H9 (cell line): ENCODE results near the gene TST. TPM values are rescaled to one million over a fixed set of nuclear protein-coding genes. Genes with fewer than 3 reads are reported as not detected.

Experiments
- DNase-seq: peaks from one replicate; pipeline ENCODE4 v3.0.0-alpha.2; 2017
- H2AFZ ChIP-seq: one replicate; pipeline ENCODE4 v1.6.1; 2013; ENCODE audit warnings: mild to moderate bottlenecking, low read length, control low read depth, moderate library complexity
- H2AK5ac ChIP-seq: 2 replicates; pipeline ENCODE4 v1.6.1; 2013; ENCODE audit warnings: low read length, control low read depth, mixed read lengths; ENCODE audit not compliant: insufficient read length
- H2BK120ac ChIP-seq: one replicate; pipeline ENCODE4 v1.6.1; 2013; ENCODE audit warnings: low read depth, mild to moderate bottlenecking, low read length, control low read depth, inconsistent platforms; ENCODE audit not compliant: poor library complexity, severe bottlenecking
- H2BK12ac ChIP-seq: 2 replicates; pipeline ENCODE4 v1.6.1; 2013; ENCODE audit warnings: low read length, control low read depth, mixed read lengths, low read depth; ENCODE audit not compliant: insufficient read length
- H2BK15ac ChIP-seq: 2 replicates; pipeline ENCODE4 v1.6.1; 2013; ENCODE audit warnings: low read depth, low read length, control low read depth
- H2BK20ac ChIP-seq: one replicate; pipeline ENCODE4 v1.6.1; 2013; ENCODE audit warnings: low read depth, mild to moderate bottlenecking, low read length, control low read depth, inconsistent platforms; ENCODE audit not compliant: poor library complexity, severe bottlenecking
- H2BK5ac ChIP-seq: 2 replicates; pipeline ENCODE4 v1.6.1; 2013; ENCODE audit warnings: low read length, control low read depth, mixed read lengths; ENCODE audit not compliant: insufficient read length
- H3K14ac ChIP-seq: 2 replicates; pipeline ENCODE4 v1.6.1; 2013; ENCODE audit warnings: low read length, control low read depth; ENCODE audit not compliant: insufficient read depth
- H3K18ac ChIP-seq: 2 replicates; pipeline ENCODE4 v1.6.1; 2013; ENCODE audit warnings: low read depth, mild to moderate bottlenecking, mixed read lengths, low read length, control low read depth; ENCODE audit not compliant: insufficient read length
- H3K23ac ChIP-seq: 2 replicates; pipeline ENCODE4 v1.6.1; 2013; ENCODE audit warnings: low read length, control low read depth, mixed read lengths, low read depth; ENCODE audit not compliant: insufficient read length
- H3K23me2 ChIP-seq: 2 replicates; pipeline ENCODE4 v1.6.1; 2013; ENCODE audit warnings: low read depth, mild to moderate bottlenecking, mixed read lengths, low read length, control low read depth; ENCODE audit not compliant: insufficient read length, poor library complexity, severe bottlenecking
- H3K27ac ChIP-seq: 2 replicates; pipeline ENCODE4 v1.5.1; 2013; ENCODE audit warnings: low read length, control low read depth, mixed read lengths, low read depth; ENCODE audit not compliant: insufficient read length
- H3K27me3 ChIP-seq: 2 replicates; pipeline ENCODE4 v1.6.1; 2013; ENCODE audit warnings: low read length, control low read depth, inconsistent platforms; ENCODE audit not compliant: insufficient read depth
- H3K4ac ChIP-seq: 2 replicates; pipeline ENCODE4 v1.6.1; 2013; ENCODE audit warnings: low read depth, mild to moderate bottlenecking, control low read depth, inconsistent platforms, low read length, moderate library complexity
- H3K4me1 ChIP-seq: 2 replicates; pipeline ENCODE4 v1.6.1; 2013; ENCODE audit warnings: low read length, control low read depth, inconsistent platforms; ENCODE audit not compliant: insufficient read depth
- H3K4me2 ChIP-seq: 2 replicates; pipeline ENCODE4 v1.6.1; 2013; ENCODE audit warnings: low read length, control low read depth, mixed read lengths; ENCODE audit not compliant: insufficient read length, insufficient read depth
- H3K56ac ChIP-seq: 2 replicates; pipeline ENCODE4 v1.6.1; 2013; ENCODE audit warnings: low read depth, mild to moderate bottlenecking, mixed read lengths, low read length, control low read depth; ENCODE audit not compliant: insufficient read length
- H3K79me1 ChIP-seq: 2 replicates; pipeline ENCODE4 v1.6.1; 2013; ENCODE audit warnings: low read depth, mild to moderate bottlenecking, moderate library complexity, low read length, control low read depth, inconsistent platforms; ENCODE audit not compliant: insufficient read depth, poor library complexity, severe bottlenecking
- H3K79me2 ChIP-seq: 2 replicates; pipeline ENCODE4 v1.6.1; 2013; ENCODE audit warnings: low read length, control low read depth, inconsistent platforms; ENCODE audit not compliant: insufficient read depth
- H3K9ac ChIP-seq: 2 replicates; pipeline ENCODE4 v1.6.1; 2013; ENCODE audit warnings: low read length, control low read depth, mixed read lengths; ENCODE audit not compliant: insufficient read length; ENCODE audit errors: extremely low read depth
- H3K9me3 ChIP-seq: one replicate; pipeline ENCODE4 v1.6.1; 2013; ENCODE audit warnings: low read depth, low read length, inconsistent platforms; ENCODE audit not compliant: control insufficient read depth
- H3T11ph ChIP-seq: one replicate; pipeline ENCODE4 v1.6.1; 2013; ENCODE audit warnings: mild to moderate bottlenecking, low read length, control low read depth, inconsistent platforms
- H4K20me1 ChIP-seq: one replicate; pipeline ENCODE4 v1.6.1; 2013; ENCODE audit not compliant: control insufficient read depth, insufficient read length, insufficient read depth
- H4K5ac ChIP-seq: 2 replicates; pipeline ENCODE4 v1.6.1; 2013; ENCODE audit warnings: low read depth, mild to moderate bottlenecking, mixed read lengths, low read length, control low read depth; ENCODE audit not compliant: insufficient read length
- H4K8ac ChIP-seq: replicated peaks from 2 replicates; pipeline ENCODE4 v1.6.1; 2013; ENCODE audit warnings: low read length, control low read depth, mixed read lengths, low read depth; ENCODE audit not compliant: insufficient read length
- H4K91ac ChIP-seq: 2 replicates; pipeline ENCODE4 v1.6.1; 2013; ENCODE audit warnings: low read depth, mild to moderate bottlenecking, moderate library complexity, mixed read lengths, low read length, control low read depth; ENCODE audit not compliant: insufficient read length
- H3K27ac Mint-ChIP-seq, 3 experiments: 2 replicates in 2 of 3; 3 replicates in 1 of 3; pipeline ENCODE4 v1.8.0; 2020 to 2021; ENCODE audit warnings: mixed read lengths in 3 of 3, mild to moderate bottlenecking in 1 of 3, moderate library complexity in 1 of 3
- H3K27me3 Mint-ChIP-seq: 2 replicates; pipeline ENCODE4 v1.8.0; 2021; ENCODE audit warnings: low read depth, mild to moderate bottlenecking, moderate library complexity, mixed read lengths
- H3K36me3 Mint-ChIP-seq, 3 experiments: 2 replicates in 2 of 3; 3 replicates in 1 of 3; pipeline ENCODE4 v1.8.0; 2020 to 2021; ENCODE audit warnings: low read depth in 3 of 3, mixed read lengths in 3 of 3; ENCODE audit not compliant: insufficient read depth in 1 of 3
- H3K4me1 Mint-ChIP-seq, 2 experiments: 2 replicates each; pipeline ENCODE4 v1.8.0; 2020; ENCODE audit warnings: mixed read lengths in 2 of 2
- H3K4me3 Mint-ChIP-seq, 2 experiments: 2 replicates in 1 of 2; 3 replicates in 1 of 2; pipeline ENCODE4 v1.8.0; 2020 to 2021; ENCODE audit warnings: mild to moderate bottlenecking in 2 of 2, mixed read lengths in 2 of 2, moderate library complexity in 1 of 2
- H3K9me3 Mint-ChIP-seq, 2 experiments: 2 replicates in 1 of 2; 3 replicates in 1 of 2; pipeline ENCODE4 v1.8.0; 2020; ENCODE audit warnings: mild to moderate bottlenecking in 2 of 2, mixed read lengths in 2 of 2, moderate library complexity in 1 of 2
- WGBS: extraction: QIAGEN DNeasy Blood & Tissue Kit; methylation state at CpG from one replicate; pipeline ENCODE4 v1.1.7; 2013; ENCODE audit warnings: missing lambda C conversion rate, low lambda C conversion rate, mixed read lengths; ENCODE audit not compliant: insufficient read length; ENCODE audit errors: extremely low coverage; 5-methylcytosine and 5-hydroxymethylcytosine counted together
- total RNA-seq: library from RNA; stranded (reverse); gene quantifications from 2 replicates; pipeline ENCODE4 v1.2.1, GENCODE V29; 2021
- TF ChIP-seq, protein P1 (sequence below): fragments of 200-600 bp; sonication (generic); conservative IDR thresholded peaks from 3 replicates; pipeline ENCODE4 v1.8.0; 2021; ENCODE audit warnings: antibody characterized with exemption, mild to moderate bottlenecking

TST gene
- total RNA-seq, 1 experiment from 2014 or later, result 31.9 TPM

DNA sequence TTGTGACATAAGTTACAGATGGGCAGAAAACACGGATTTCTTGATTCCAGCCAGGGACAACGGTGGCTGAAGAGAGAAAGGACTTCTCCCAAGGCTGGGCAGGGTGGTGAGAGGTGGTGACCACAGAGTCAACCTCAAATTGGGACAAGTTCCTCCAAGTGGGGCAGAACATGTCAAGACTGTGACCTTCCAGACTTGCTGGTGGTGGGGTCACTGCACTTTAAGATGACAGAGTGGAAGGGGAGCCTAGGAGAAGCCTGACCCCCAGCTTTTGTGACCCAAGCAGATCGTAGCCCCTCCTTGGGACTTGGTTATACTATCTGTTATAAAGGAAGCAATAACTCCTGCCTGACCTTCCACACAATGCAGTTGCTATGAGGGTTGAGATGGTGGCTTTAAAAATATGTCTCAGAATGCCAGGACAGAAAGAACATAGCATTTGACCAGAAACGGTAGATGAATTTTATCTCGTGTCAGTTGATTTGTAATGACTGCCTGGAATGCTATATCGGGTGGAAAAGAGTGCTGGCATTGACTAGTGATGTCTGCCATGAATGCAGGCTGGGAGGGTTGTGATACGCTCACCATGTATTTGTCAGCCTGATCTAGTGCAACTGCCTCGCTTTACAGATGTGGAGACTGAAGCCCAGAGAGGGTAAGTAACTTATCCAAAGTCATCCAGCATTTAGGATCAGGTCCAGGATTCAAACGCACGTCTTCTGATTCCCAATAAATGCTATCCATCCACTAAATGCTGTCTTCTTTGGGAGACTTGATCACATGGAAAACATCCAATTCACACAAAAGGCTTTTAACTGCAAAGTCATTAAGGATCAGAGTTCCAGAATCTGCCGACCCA is 18.3 kb downstream of the TST start:
- Histone ChIP-seq H4K8ac (no peak overlapping the region), H3K4me2 (no peak overlapping the region), H2AFZ (no peak overlapping the region), H3K18ac (no peak overlapping the region), H2BK12ac (no peak overlapping the region), H3T11ph (no peak overlapping the region), H3K9ac (no peak overlapping the region), H2BK20ac (no peak overlapping the region), H2BK5ac (no peak overlapping the region), H4K5ac (no peak overlapping the region), H2AK5ac (no peak overlapping the region), H3K4ac (no peak overlapping the region), H4K20me1 (no peaks in the 10 kb centered on the region), H3K27me3 (no peaks in the 10 kb centered on the region), H3K27ac (no peak overlapping the region), H3K14ac (no peak overlapping the region), H3K9me3 (no peaks in the 10 kb centered on the region), H3K79me2 (no peaks in the 10 kb centered on the region), H3K56ac (no peak overlapping the region), H3K23me2 (no peaks in the 10 kb centered on the region), H3K23ac (no peak overlapping the region), H2BK120ac (no peak overlapping the region), H3K4me1 (no peaks in the 10 kb centered on the region; the same call in none of the 2 replicates), H4K91ac (no peak overlapping the region), H3K79me1 (no peaks in the 10 kb centered on the region), H2BK15ac (no peak overlapping the region)
- WGBS, result no CpG with 5 or more reads among the region's 11 CpGs
- no peak for DNase-seq
- Mint-ChIP-seq H3K4me3 (no peak overlapping the region), H3K27ac (no peak overlapping the region), H3K9me3 (peaks cover 2% of the 10 kb centered on the region in 2 experiments; a peak in 2 of 5 replicates), H3K27me3 (peaks cover 54% of the 10 kb centered on the region), H3K4me1 (peaks cover 17 to 31% of the 10 kb centered on the region in 2 experiments), H3K36me3 (no peaks in the 10 kb centered on the region; a peak in 1 of 7 replicates)
- TF ChIP-seq, protein P1, sequence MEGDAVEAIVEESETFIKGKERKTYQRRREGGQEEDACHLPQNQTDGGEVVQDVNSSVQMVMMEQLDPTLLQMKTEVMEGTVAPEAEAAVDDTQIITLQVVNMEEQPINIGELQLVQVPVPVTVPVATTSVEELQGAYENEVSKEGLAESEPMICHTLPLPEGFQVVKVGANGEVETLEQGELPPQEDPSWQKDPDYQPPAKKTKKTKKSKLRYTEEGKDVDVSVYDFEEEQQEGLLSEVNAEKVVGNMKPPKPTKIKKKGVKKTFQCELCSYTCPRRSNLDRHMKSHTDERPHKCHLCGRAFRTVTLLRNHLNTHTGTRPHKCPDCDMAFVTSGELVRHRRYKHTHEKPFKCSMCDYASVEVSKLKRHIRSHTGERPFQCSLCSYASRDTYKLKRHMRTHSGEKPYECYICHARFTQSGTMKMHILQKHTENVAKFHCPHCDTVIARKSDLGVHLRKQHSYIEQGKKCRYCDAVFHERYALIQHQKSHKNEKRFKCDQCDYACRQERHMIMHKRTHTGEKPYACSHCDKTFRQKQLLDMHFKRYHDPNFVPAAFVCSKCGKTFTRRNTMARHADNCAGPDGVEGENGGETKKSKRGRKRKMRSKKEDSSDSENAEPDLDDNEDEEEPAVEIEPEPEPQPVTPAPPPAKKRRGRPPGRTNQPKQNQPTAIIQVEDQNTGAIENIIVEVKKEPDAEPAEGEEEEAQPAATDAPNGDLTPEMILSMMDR, result no peak
